Body of pancreas (tissue), 4 donors: ENCODE data around the gene CD69. TPM values are rescaled to one million over a fixed set of nuclear protein-coding genes. Genes with fewer than 3 reads are reported as not detected.
"Not testable (repeated sequence)": the region's sequence is repeated elsewhere in the genome, so short reads cannot be mapped to it uniquely, and the experiment has no call there.

Experiments used
- ATAC-seq: fragments of 150-250 bp; one replicate; pipeline ENCODE4 v1.9.1; 2016
- DNase-seq, 4 donors: peaks; one replicate each; pipeline ENCODE4 v3.0.0-alpha.2; 2019
- H3K27ac ChIP-seq, 4 donors: fragments of 200-600 bp; sonication (generic); 1 replicate in 3 of 4; 2 replicates in 1 of 4; pipeline versions ENCODE4 v1.5.1 to v1.6.1; 2016 to 2019; ENCODE audit warnings: mild to moderate bottlenecking in 1 of 4, mixed read lengths in 1 of 4, moderate library complexity in 1 of 4
- H3K27me3 ChIP-seq, 2 donors: fragments of 200-600 bp; sonication (generic); one replicate each; pipeline ENCODE4 v1.6.0; 2016; ENCODE audit warnings: mild to moderate bottlenecking in 1 of 2
- H3K36me3 ChIP-seq, 2 donors: fragments of 200-600 bp; sonication (generic); replicated peaks in 1 of 2; 2 replicates each; pipeline ENCODE4 v1.5.1; 2016; ENCODE audit warnings: low read depth in 2 of 2; ENCODE audit not compliant: insufficient read depth in 1 of 2
- H3K4me1 ChIP-seq: fragments of 200-600 bp; sonication (generic); one replicate; pipeline ENCODE4 v1.6.0; 2016
- H3K4me3 ChIP-seq, 2 donors: fragments of 200-600 bp; sonication (generic); 1 replicate in 1 of 2; 2 replicates in 1 of 2; pipeline ENCODE4 v1.5.1; 2016 to 2019
- H3K9me3 ChIP-seq, 3 donors: fragments of 200-600 bp; sonication (generic); 1 replicate in 2 of 3; 2 replicates in 1 of 3; pipeline ENCODE4 v1.5.1; 2016
- POLR2A ChIP-seq, 3 donors: fragments of 450-650 bp; IDR thresholded peaks; one replicate each; pipeline ENCODE4 v1.6.1; 2016; ENCODE audit warnings: antibody characterized with exemption in 3 of 3, mild to moderate bottlenecking in 2 of 3
- WGBS, 2 donors: methylation state at CpG; one replicate each; pipeline ENCODE4 v1.1.5; 2017; 5-methylcytosine and 5-hydroxymethylcytosine counted together
- intact Hi-C: fragments of 100-400 bp; cut with DNase I; formaldehyde crosslinking; loops from one replicate; pipeline ENCODE4 v1.15.1; 2023
- total RNA-seq, 2 donors: library from RNA; depleted of rRNA; stranded (reverse); fragments of >200 nt; gene quantifications; one replicate each; pipeline ENCODE4 v1.1.0, GENCODE V29; 2016
- TF ChIP-seq, protein P1 (sequence below), 7 experiments: fragments of 450-650 bp in 4 of 7; fragments of 200-600 bp in 3 of 7; sonication (generic) in 3 of 7; IDR thresholded peaks; one replicate each; pipeline ENCODE4 v1.5.1; 2016 to 2019; ENCODE audit warnings: antibody characterized with exemption in 7 of 7

The CD69 gene
- total RNA-seq, 2 donors from 2014 or later: 3.1 to 4.0 TPM

DNA sequence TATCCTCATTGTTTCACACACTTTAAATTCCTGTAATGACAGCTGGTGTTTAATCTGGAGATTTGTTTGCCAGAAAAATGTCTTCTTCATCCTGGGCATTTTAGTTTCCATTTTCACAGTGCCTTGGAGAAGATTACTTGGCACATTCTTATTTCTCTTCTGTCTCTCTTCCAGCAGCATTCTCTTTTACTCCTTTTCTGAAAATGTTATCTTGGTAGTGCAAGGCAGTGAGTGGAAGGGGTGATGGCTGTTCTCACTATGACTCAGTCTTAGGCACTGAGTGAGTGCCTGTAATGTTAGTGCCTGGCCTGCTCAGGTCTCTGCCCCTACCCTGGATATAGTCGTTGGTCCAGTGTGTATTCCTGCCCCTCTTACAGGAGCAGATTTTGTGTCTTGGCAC, 40.9 kb downstream of the CD69 start:
- no peaks in the 10 kb centered on the region for H3K27me3 ChIP-seq
- intact Hi-C loops: no loop called here
- no peak overlapping the region for H3K4me3 ChIP-seq
- DNase-seq (no peak), ATAC-seq (no peak)
- H3K4me1 ChIP-seq: peaks cover 7% of the 10 kb centered on the region
- H3K27ac ChIP-seq: no peak overlapping the region
- H3K36me3 ChIP-seq: no peaks in the 10 kb centered on the region
- no peaks in the 10 kb centered on the region for H3K9me3 ChIP-seq
- no peak for TF ChIP-seq POLR2A (IDR thresholded peaks at IDR 0.05)
- TF ChIP-seq, protein P1, sequence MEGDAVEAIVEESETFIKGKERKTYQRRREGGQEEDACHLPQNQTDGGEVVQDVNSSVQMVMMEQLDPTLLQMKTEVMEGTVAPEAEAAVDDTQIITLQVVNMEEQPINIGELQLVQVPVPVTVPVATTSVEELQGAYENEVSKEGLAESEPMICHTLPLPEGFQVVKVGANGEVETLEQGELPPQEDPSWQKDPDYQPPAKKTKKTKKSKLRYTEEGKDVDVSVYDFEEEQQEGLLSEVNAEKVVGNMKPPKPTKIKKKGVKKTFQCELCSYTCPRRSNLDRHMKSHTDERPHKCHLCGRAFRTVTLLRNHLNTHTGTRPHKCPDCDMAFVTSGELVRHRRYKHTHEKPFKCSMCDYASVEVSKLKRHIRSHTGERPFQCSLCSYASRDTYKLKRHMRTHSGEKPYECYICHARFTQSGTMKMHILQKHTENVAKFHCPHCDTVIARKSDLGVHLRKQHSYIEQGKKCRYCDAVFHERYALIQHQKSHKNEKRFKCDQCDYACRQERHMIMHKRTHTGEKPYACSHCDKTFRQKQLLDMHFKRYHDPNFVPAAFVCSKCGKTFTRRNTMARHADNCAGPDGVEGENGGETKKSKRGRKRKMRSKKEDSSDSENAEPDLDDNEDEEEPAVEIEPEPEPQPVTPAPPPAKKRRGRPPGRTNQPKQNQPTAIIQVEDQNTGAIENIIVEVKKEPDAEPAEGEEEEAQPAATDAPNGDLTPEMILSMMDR (IDR thresholded peaks at IDR 0.05): no peak
- WGBS, 2 donors: 76 to 93% methylated on average over 1 of the region's 1 CpG

DNA sequence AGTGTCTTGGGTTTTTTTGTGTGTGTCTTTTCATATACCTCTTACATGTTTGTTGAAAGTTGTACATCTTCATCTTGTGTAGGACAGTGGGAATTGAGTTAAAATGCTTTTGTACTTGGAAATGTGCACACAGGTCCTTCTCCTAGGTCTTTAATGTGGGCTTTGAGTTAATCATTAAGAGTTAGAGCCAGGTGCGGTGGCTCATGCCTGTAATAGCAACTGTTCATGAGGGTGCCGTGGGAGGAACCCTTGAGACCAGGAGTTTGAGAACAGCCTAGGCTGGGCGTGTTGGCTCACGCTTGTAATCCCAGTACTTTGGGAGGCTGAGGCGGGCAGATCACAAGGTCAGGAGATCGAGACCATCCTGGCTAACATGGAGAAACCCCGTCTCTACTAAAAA, 41.7 kb downstream of the CD69 start:
- H3K27me3 ChIP-seq: no peaks in the 10 kb centered on the region
- DNase-seq (no peak), ATAC-seq (no peak)
- H3K27ac ChIP-seq: no peak overlapping the region
- no peaks in the 10 kb centered on the region for H3K9me3 ChIP-seq
- no peak overlapping the region for H3K4me3 ChIP-seq
- WGBS, 2 donors: 57 to 69% methylated on average over 7 of the region's 7 CpGs
- TF ChIP-seq POLR2A (IDR thresholded peaks at IDR 0.05): no peak
- TF ChIP-seq, protein P1 (IDR thresholded peaks at IDR 0.05): no peak
- peaks cover 7% of the 10 kb centered on the region for H3K4me1 ChIP-seq
- H3K36me3 ChIP-seq: no peaks in the 10 kb centered on the region
- intact Hi-C loops: no loop called here

DNA sequence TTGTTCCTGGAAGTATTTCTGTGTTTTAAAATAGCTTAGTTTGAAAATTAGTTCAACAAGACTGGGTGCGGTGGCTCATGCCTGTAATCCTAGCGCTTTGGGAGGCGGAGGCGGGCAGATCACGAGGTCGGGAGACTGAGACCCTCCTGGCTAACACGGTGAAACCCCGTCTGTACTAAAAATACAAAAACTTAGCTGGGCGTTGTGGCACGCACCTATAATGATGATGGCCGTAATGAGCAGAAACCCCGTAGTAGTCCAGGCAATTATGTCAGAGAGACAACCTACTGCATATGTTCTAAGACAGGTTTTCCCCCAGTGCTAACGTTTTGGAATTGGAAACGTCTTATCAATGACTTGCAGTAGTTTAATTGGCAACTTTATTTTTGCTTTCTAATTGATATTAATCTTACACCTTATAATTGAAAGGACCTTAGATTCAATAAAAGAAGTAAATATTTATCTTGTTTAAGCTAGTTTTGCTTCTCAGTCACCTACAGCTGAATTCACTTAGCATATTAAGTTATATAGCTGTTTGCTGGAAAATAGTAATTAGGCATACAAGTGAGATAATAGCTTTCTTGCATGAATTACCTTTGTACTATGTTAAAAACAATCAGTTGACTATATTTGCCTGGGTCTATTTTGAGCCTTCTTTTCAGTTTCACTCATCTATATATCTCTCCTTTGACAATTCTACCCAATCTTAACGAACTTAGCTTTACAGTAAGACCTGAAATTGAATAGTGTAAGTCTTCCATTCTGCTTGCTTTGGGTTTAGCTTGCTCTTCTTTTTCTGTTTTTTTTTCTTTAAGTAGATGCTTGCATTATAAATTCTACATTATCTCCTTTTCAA, 43.4 kb downstream of the CD69 start:
- WGBS, 2 donors: 74 to 83% methylated on average over 15 of the region's 15 CpGs
- H3K9me3 ChIP-seq: no peaks in the 10 kb centered on the region
- ATAC-seq: no peak
- TF ChIP-seq, protein P1 (IDR thresholded peaks at IDR 0.05): no peak
- no peak for TF ChIP-seq POLR2A (IDR thresholded peaks at IDR 0.05)
- DNase-seq: no peak
- H3K27me3 ChIP-seq: no peaks in the 10 kb centered on the region
- H3K36me3 ChIP-seq: no peaks in the 10 kb centered on the region
- intact Hi-C loops: no loop called here
- H3K4me1 ChIP-seq: peaks cover 7% of the 10 kb centered on the region
- H3K4me3 ChIP-seq: no peak overlapping the region
- no peak overlapping the region for H3K27ac ChIP-seq

DNA sequence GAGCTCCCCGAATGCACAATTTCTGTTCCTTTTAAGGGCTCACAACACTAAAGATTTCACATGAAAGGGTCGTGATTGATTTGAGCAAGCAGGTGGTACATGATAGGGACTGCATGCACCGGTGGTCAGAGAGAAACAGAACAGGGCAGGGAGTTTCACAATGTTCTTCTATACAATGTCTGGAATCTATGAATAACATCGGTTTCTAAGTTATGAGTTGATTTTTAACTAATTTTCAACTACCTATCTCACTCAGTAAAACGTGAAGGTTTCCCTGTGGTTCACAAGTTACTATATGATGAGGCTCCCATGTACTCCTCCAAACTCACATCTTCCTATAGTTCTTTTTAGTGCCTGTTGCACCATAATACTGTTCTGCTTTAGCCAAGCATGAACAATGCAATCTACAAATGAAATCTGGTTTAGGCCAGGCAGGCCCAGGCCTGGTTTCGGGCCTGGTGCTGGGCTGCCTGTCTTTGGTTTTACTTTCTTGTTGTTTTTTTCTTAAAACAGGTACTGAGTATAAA, 47.6 kb downstream of the CD69 start:
- intact Hi-C loops, H3K27ac ChIP-seq, DNase-seq, H3K36me3 ChIP-seq, H3K4me1 ChIP-seq, ATAC-seq, H3K4me3 ChIP-seq, H3K9me3 ChIP-seq, H3K27me3 ChIP-seq: not testable (repeated sequence)
- WGBS, 2 donors: 56 to 65% methylated on average over 6 of the region's 6 CpGs

DNA sequence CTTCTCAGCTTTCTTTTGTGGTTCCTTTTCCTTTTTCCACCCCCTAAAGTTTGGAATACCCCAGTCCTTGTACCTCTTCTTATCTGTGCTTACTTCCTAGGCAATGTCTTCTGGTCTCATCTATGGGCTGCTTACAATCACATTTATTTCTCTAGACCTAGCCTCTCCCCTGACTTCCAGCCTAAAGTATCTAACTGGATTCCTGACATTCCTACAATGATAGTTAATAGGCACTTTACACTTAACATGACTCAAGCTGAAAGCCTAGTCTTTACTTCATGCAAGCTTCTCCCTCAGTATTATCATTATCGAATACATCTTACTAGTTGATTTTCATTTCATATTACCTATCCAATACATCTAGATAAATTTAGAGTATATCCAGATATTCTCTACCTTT, 49.0 kb downstream of the CD69 start:
- Histone ChIP-seq H3K9me3 (no peaks in the 10 kb centered on the region), H3K4me3 (no peak overlapping the region), H3K4me1 (peaks cover 5% of the 10 kb centered on the region), H3K27me3 (no peaks in the 10 kb centered on the region), H3K36me3 (no peaks in the 10 kb centered on the region), H3K27ac (no peak overlapping the region)
- DNase-seq: no peak
- WGBS, 2 donors: 67 to 74% methylated on average over 1 of the region's 1 CpG
- no peak for ATAC-seq
- intact Hi-C loops: no loop called here
- TF ChIP-seq, protein P1 (IDR thresholded peaks at IDR 0.05): no peak
- no peak for TF ChIP-seq POLR2A (IDR thresholded peaks at IDR 0.05)
